Breast epithelium (tissue), 4 donors: Measurements from ENCODE around the gene MATN1. TPM values are rescaled to one million over a fixed set of nuclear protein-coding genes. Genes with fewer than 3 reads are reported as not detected.

Experiments used
- DNase-seq, 2 donors: peaks; one replicate each; pipeline ENCODE4 v3.0.0-alpha.2; 2019; ENCODE audit warnings: low spot score in 2 of 2
- H3K27ac ChIP-seq, 2 donors: fragments of 200-600 bp; sonication (generic) in 1 of 2; one replicate each; pipeline ENCODE4 v1.5.1; 2016 to 2019; ENCODE audit warnings: mild to moderate bottlenecking in 1 of 2
- H3K27me3 ChIP-seq, 2 donors: fragments of 200-600 bp; sonication (generic) in 1 of 2; one replicate each; pipeline versions ENCODE4 v1.5.1 to v1.6.0; 2017 to 2019; ENCODE audit warnings: control low read depth in 1 of 2, mild to moderate bottlenecking in 1 of 2
- H3K36me3 ChIP-seq: fragments of 200-600 bp; one replicate; pipeline ENCODE4 v1.5.1; 2019
- H3K4me1 ChIP-seq, 2 donors: fragments of 200-600 bp; sonication (generic); one replicate each; pipeline ENCODE4 v1.5.1; 2016 to 2019; ENCODE audit warnings: control low read depth in 1 of 2
- H3K4me3 ChIP-seq, 3 donors: fragments of 200-600 bp; sonication (generic); 1 replicate in 2 of 3; 2 replicates in 1 of 3; pipeline ENCODE4 v1.5.1; 2016 to 2019; ENCODE audit warnings: mild to moderate bottlenecking in 3 of 3, moderate library complexity in 2 of 3
- H3K9me3 ChIP-seq, 2 donors: fragments of 200-600 bp; sonication (generic) in 1 of 2; one replicate each; pipeline ENCODE4 v1.5.1; 2016 to 2019; ENCODE audit warnings: control low read depth in 1 of 2
- CTCF ChIP-seq, 3 donors: fragments of 450-650 bp; IDR thresholded peaks; one replicate each; pipeline ENCODE4 v1.5.1; 2016 to 2017; ENCODE audit warnings: antibody characterized with exemption in 3 of 3, mild to moderate bottlenecking in 3 of 3, moderate library complexity in 3 of 3
- POLR2A ChIP-seq: fragments of 450-650 bp; IDR thresholded peaks from one replicate; pipeline ENCODE4 v1.6.1; 2016; ENCODE audit warnings: antibody characterized with exemption, mild to moderate bottlenecking, moderate library complexity
- POLR2AphosphoS5 ChIP-seq, 3 donors: sonication (generic); formaldehyde crosslinking; IDR thresholded peaks; one replicate each; pipeline ENCODE4 v1.6.1; 2017; ENCODE audit warnings: antibody characterized with exemption in 3 of 3
- intact Hi-C: fragments of 100-400 bp; cut with DNase I; formaldehyde crosslinking; loops from one replicate; pipeline ENCODE4 v1.15.1; 2023; ENCODE audit warnings: low total_unique reads
- total RNA-seq, 3 donors: library from RNA; depleted of rRNA; stranded (reverse); fragments of >200 nt; gene quantifications; one replicate each; pipeline ENCODE4 v1.1.0, GENCODE V29; 2016

The MATN1 gene
- total RNA-seq, 3 donors from 2014 or later = not detected

GRCh38 chr1:30754684-30755171 is 31.3 kb upstream of the MATN1 start:
- TF ChIP-seq POLR2AphosphoS5 (IDR thresholded peaks at IDR 0.05) = no peak
- TF ChIP-seq POLR2A = no peak
- no peak for TF ChIP-seq CTCF (IDR thresholded peaks at IDR 0.05)
- Histone ChIP-seq H3K27me3 (no peaks in the 10 kb centered on the region), H3K27ac (peak overlapping the region in 1 of 2 donors; percentile 38), H3K36me3 (no peaks in the 10 kb centered on the region), H3K4me1 (no peaks in the 10 kb centered on the region), H3K9me3 (no peaks in the 10 kb centered on the region), H3K4me3 (peak overlapping the region in 2 of 3 donors; percentile 37 to 57)
- intact Hi-C loops = no loop called here
- DNase-seq = no peak

- H3K4me1 ChIP-seq = no peaks in the 10 kb centered on the region
- no peaks in the 10 kb centered on the region for H3K27me3 ChIP-seq
- intact Hi-C loops = no loop called here
- no peaks in the 10 kb centered on the region for H3K9me3 ChIP-seq
- no peak for DNase-seq
- no peaks in the 10 kb centered on the region for H3K36me3 ChIP-seq
- no peak for TF ChIP-seq POLR2AphosphoS5 (IDR thresholded peaks at IDR 0.05)
- no peak for TF ChIP-seq POLR2A
- no peak for TF ChIP-seq CTCF (IDR thresholded peaks at IDR 0.05)
- peak overlapping the region in 1 of 3 donors; percentile 5 for H3K4me3 ChIP-seq
- no peak overlapping the region for H3K27ac ChIP-seq
Observed at GRCh38 chr1:30753660-30754123, 30.3 kb upstream of the MATN1 start.

- intact Hi-C loops = no loop called here
- no peaks in the 10 kb centered on the region for H3K4me1 ChIP-seq
Observed at GRCh38 chr1:30753118-30753517, 29.7 kb upstream of the MATN1 start.

GRCh38 chr1:30752651-30752908 is 29.2 kb upstream of the MATN1 start:
- H3K27me3 ChIP-seq = no peaks in the 10 kb centered on the region
- no peaks in the 10 kb centered on the region for H3K36me3 ChIP-seq
- TF ChIP-seq CTCF (IDR thresholded peaks at IDR 0.05) (no peak), POLR2AphosphoS5 (IDR thresholded peaks at IDR 0.05) (no peak), POLR2A (no peak)
- H3K4me1 ChIP-seq = no peaks in the 10 kb centered on the region
- no peak overlapping the region for H3K27ac ChIP-seq
- intact Hi-C loops = no loop called here
- no peaks in the 10 kb centered on the region for H3K9me3 ChIP-seq
- H3K4me3 ChIP-seq = no peak overlapping the region
- no peak for DNase-seq

More at GRCh38 chr1:30753118-30753517, 29.7 kb upstream of the MATN1 start:
- Histone ChIP-seq H3K4me3 (no peak overlapping the region), H3K27ac (peak overlapping the region in 1 of 2 donors; percentile 7), H3K27me3 (no peaks in the 10 kb centered on the region), H3K9me3 (no peaks in the 10 kb centered on the region), H3K36me3 (no peaks in the 10 kb centered on the region)
- no peak for TF ChIP-seq POLR2A
- DNase-seq = no peak

- Histone ChIP-seq H3K4me3 (no peak overlapping the region), H3K27me3 (no peaks in the 10 kb centered on the region), H3K4me1 (no peaks in the 10 kb centered on the region), H3K36me3 (no peaks in the 10 kb centered on the region), H3K27ac (peak overlapping the region in 1 of 2 donors; percentile 25), H3K9me3 (no peaks in the 10 kb centered on the region)
- no peak for DNase-seq
- intact Hi-C loops = no loop called here
- TF ChIP-seq POLR2A (no peak), CTCF (IDR thresholded peaks at IDR 0.05) (no peak), POLR2AphosphoS5 (IDR thresholded peaks at IDR 0.05) (no peak)
Observed at GRCh38 chr1:30751830-30752650, 28.7 kb upstream of the MATN1 start.
